UCSD-AML1 (cell line): ENCODE data around the gene ADGRG3.
"Not testable (repeated sequence)": the region's sequence is repeated elsewhere in the genome, so short reads cannot be mapped to it uniquely, and the experiment has no call there.

Source experiments
- DNase-seq: peaks from one replicate; lab custom pipeline; 2025; ENCODE audit not compliant: unreplicated experiment; lab: John Stamatoyannopoulos, UW

The ADGRG3 gene

DNA sequence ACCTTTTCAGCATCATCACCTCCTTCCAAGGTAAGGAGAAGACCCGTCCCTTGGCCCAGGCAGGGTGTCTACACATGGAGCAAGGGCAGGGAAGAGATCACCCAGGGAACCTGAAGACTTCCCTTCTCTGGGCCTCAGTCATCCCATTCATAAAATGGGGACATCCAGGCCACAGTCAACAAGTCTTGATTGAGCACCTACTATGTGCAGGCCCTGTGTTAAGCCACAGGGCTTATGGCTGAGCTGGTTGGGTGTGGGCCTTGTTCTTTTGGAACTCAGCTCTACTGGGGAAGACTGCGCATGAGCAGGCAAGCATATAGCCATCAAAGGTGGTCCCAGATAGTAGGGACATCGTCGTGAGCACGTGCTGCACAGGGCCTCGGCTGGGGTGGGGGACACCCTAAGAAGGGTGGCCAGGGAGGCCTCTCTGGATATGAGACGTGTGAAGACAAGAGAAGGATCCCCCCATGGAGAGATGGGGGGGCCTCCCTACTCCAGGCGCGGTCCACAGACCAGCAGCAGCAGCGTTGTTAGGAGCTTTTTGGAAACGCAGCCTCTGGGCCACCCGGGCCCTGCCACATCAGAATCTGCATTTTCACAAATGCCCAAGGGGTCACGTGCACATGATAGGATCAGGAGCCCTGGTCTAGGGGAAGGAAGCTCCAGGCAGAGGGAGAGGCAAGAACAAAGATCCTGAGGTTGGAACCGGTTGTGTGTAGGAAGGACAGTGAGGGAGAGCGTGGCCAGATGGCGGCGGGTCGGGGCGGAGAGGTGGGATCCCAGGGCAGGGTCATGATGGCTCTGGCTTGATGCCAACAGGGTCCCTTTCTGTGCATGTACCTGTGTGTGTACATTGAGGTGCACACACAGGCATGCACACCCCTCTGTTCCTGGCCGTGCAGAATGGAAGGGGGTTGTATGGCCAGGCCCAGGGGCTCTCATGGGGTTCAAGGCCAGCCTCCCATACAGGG lies 5.9 kb upstream of the ADGRG3 start:
- DNase-seq = no peak

GRCh38 chr16:57663436-57663835 lies 4.7 kb upstream of the ADGRG3 start:
- DNase-seq = no peak

GRCh38 chr16:57663917-57664661 lies 4.0 kb upstream of the ADGRG3 start:
- no peak for DNase-seq

GRCh38 chr16:57664662-57665025 lies 3.5 kb upstream of the ADGRG3 start:
- no peak for DNase-seq

DNA sequence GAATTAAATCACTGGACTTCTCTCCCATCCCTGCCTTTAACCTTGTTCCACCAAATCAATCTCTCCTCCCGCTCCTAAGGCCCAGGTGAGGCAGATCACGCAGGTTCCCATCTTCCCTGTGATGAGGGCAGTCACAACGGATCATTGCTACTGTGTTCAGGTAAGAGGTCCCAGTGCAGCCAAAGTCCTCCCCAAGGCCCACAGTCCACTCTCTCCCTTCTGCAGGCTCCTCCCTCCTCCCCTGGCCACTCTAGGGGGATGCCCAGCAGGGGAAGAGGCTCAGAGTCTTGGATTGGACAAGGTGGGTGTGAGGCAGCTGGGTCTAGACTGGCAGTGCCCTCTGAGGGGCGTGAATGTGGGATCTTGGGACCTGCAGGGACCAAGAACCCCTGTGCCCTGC lies 2.6 kb upstream of the ADGRG3 start:
- DNase-seq = no peak

- no peak for DNase-seq
Observed at GRCh38 chr16:57666353-57667047, 1.6 kb upstream of the ADGRG3 start.

GRCh38 chr16:57667048-57667525 lies 1.0 kb upstream of the ADGRG3 start:
- DNase-seq = no peak

- peak; percentile 37 for DNase-seq
Observed at GRCh38 chr16:57667526-57668262, 412 bp upstream of the ADGRG3 start.

GRCh38 chr16:57668630-57669475 lies 747 bp downstream of the ADGRG3 start:
- DNase-seq = no peak

- DNase-seq = no peak
Observed at GRCh38 chr16:57669476-57670162, 1.5 kb downstream of the ADGRG3 start.

GRCh38 chr16:57670196-57670595 lies 2.1 kb downstream of the ADGRG3 start:
- DNase-seq = no peak

- not testable (repeated sequence) for DNase-seq
Observed at GRCh38 chr16:57671451-57671850, 3.3 kb downstream of the ADGRG3 start.

- DNase-seq = no peak
Observed at GRCh38 chr16:57672416-57672815, 4.3 kb downstream of the ADGRG3 start.

GRCh38 chr16:57672824-57673223 lies 4.7 kb downstream of the ADGRG3 start:
- no peak for DNase-seq

GRCh38 chr16:57675741-57676551 lies 7.8 kb downstream of the ADGRG3 start:
- DNase-seq = no peak

DNA sequence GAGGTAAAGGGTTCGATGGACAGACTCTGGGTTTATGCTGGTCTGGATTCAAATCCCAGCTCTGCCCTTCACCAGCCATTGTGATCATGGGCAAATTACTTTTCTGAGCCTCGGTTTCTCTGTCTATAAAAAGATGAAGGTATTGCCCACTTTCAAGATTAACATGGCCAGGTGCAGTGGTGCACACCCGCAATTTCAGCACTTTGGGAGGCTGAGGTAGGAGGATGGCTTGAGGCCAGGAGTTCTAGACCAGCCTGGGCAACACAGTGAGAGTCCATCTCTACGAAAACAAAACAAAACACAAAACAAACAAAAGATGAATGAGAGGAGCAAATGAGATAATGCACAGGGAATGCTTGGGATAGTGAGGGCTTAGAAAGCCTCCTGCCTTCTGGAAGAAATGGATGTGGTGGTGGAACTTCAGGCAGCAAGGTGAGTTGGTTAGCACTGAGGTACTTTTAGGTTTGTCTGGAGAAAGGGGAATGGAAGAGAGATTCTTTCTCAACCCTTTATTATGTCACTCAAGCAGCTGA lies 8.5 kb downstream of the ADGRG3 start:
- DNase-seq = no peak

- DNase-seq = no peak
Observed at GRCh38 chr16:57677622-57678369, 9.7 kb downstream of the ADGRG3 start.
